ENCODE data around the gene C1QTNF3. TPM values are rescaled to one million over a fixed set of nuclear protein-coding genes. Genes with fewer than 3 reads are reported as not detected.

The C1QTNF3 gene
- total and polyA plus RNA-seq, 2 experiments from 2014 or later = 1.7 to 2.0 TPM

- H3K4me2 ChIP-seq = no peak overlapping the region
- DNase-seq (ENCODE audit: low spot score) (no peak), ATAC-seq (no peak)
- no peak overlapping the region for H3K27ac ChIP-seq (ENCODE audit: low read depth)
- no peak for TF ChIP-seq CTCF (conservative IDR thresholded peaks at IDR 0.05; ENCODE audit: low read depth in 2 of 2)
- no peak for TF ChIP-seq JUNB (IDR thresholded peaks at IDR 0.05; ENCODE audit: unreplicated experiment)
- no peak for TF ChIP-seq ETS1 (IDR thresholded peaks at IDR 0.05)
- TF ChIP-seq POLR2AphosphoS5 (IDR thresholded peaks at IDR 0.05; ENCODE audit: low read depth) = no peak
- no peak for TF ChIP-seq ZNF331 (CRISPR knock-in tag; IDR thresholded peaks at IDR 0.05; ENCODE audit: low read depth)
- TF ChIP-seq ZNF114 (CRISPR knock-in tag; IDR thresholded peaks at IDR 0.05) = no peak
- no peak for TF ChIP-seq EZH2phosphoT487 (IDR thresholded peaks at IDR 0.05; ENCODE audit: unreplicated experiment)
- no peak for TF ChIP-seq NANOG (IDR thresholded peaks at IDR 0.05; ENCODE audit: borderline replicate concordance)
- no peak for TF ChIP-seq CREB1 (CRISPR knock-in tag; IDR thresholded peaks at IDR 0.05; ENCODE audit: low read depth)
- TF ChIP-seq EZH2 (IDR thresholded peaks at IDR 0.05; ENCODE audit: low read depth, unreplicated experiment) = no peak
- TF ChIP-seq REST (IDR thresholded peaks at IDR 0.05; ENCODE audit: unreplicated experiment) = no peak
- no peak for TF ChIP-seq ZNF462 (CRISPR knock-in tag; IDR thresholded peaks at IDR 0.05)
- no peak for TF ChIP-seq STAT1 (IDR thresholded peaks at IDR 0.05; ENCODE audit: unreplicated experiment)
- Mint-ChIP-seq H3K4me3 (no peak overlapping the region), H3K27me3 (ENCODE audit: insufficient read depth, low read depth, poor library complexity) (no peaks in the 10 kb centered on the region), H3K27ac (no peak overlapping the region), H3K9me3 (no peaks in the 10 kb centered on the region), H3K4me1 (peaks cover 28% of the 10 kb centered on the region), H3K36me3 (ENCODE audit: low read depth) (peaks cover 17% of the 10 kb centered on the region)
- no peaks in the 10 kb centered on the region for H3K9me2 ChIP-seq (ENCODE audit: insufficient read depth)
- no peaks in the 10 kb centered on the region for H3F3A ChIP-seq (replicated peaks; ENCODE audit: low read depth)
- no peak overlapping the region for H3K4me3 ChIP-seq
- no peaks in the 10 kb centered on the region for H3K79me2 ChIP-seq (replicated peaks; ENCODE audit: insufficient read depth)
- no peaks in the 10 kb centered on the region for H3K27me3 ChIP-seq (ENCODE audit: insufficient read depth)
- H4K20me1 ChIP-seq (replicated peaks; ENCODE audit: insufficient read depth) = no peaks in the 10 kb centered on the region
- H2AFZ ChIP-seq = no peak overlapping the region
- 0 out of 2 replicates have a peak, but pooled peaks cover 3% of the 10 kb centered on the region for H3K36me3 ChIP-seq (ENCODE audit: insufficient read depth)
- H3K4me1 ChIP-seq (ENCODE audit: insufficient read depth) = peaks cover 7% of the 10 kb centered on the region; the same call in 1 of the 2 replicates
Observed at GRCh38 chr5:33999978-34000377, 43.0 kb downstream of the C1QTNF3 start.

Data from GM23338 (cell line).